ENCODE measurements around the gene TBATA.

The TBATA gene

DNA sequence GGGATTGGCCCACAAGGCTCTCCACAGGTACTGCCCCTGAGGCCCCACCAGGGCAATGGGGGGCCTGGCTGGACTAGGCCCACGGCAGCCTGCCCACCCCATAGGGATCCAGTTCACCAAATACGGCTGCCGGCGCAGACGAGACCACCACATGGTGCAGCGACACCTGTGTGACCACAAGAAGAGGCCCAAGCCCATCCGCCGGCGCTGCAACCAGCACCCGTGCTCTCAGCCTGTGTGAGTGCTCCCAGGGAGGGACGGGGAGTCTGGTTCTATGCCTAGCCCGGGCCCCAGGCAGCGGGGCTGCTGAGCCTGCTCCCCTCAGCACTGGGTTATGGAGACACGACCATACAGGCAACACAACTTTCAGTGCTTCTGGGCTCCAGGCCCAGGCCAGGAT lies 33.2 kb downstream of the TBATA start:
- Histone ChIP-seq H3K27me3 (replicated peaks; ENCODE audit: control insufficient read depth, insufficient read depth, low read length) (no peaks in the 10 kb centered on the region; the same call in none of the 2 replicates), H3K4me3 (replicated peaks; ENCODE audit: low read depth, low read length) (no peak overlapping the region), H3K36me3 (ENCODE audit: control insufficient read depth, insufficient read depth, low read length) (no peaks in the 10 kb centered on the region)
- TF ChIP-seq, protein P1, sequence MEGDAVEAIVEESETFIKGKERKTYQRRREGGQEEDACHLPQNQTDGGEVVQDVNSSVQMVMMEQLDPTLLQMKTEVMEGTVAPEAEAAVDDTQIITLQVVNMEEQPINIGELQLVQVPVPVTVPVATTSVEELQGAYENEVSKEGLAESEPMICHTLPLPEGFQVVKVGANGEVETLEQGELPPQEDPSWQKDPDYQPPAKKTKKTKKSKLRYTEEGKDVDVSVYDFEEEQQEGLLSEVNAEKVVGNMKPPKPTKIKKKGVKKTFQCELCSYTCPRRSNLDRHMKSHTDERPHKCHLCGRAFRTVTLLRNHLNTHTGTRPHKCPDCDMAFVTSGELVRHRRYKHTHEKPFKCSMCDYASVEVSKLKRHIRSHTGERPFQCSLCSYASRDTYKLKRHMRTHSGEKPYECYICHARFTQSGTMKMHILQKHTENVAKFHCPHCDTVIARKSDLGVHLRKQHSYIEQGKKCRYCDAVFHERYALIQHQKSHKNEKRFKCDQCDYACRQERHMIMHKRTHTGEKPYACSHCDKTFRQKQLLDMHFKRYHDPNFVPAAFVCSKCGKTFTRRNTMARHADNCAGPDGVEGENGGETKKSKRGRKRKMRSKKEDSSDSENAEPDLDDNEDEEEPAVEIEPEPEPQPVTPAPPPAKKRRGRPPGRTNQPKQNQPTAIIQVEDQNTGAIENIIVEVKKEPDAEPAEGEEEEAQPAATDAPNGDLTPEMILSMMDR (IDR thresholded peaks at IDR 0.05; ENCODE audit: insufficient read depth, low read length, poor library complexity, severe bottlenecking): no peak
- DNase-seq (ENCODE audit: extremely low read depth, insufficient read length): no peak

DNA sequence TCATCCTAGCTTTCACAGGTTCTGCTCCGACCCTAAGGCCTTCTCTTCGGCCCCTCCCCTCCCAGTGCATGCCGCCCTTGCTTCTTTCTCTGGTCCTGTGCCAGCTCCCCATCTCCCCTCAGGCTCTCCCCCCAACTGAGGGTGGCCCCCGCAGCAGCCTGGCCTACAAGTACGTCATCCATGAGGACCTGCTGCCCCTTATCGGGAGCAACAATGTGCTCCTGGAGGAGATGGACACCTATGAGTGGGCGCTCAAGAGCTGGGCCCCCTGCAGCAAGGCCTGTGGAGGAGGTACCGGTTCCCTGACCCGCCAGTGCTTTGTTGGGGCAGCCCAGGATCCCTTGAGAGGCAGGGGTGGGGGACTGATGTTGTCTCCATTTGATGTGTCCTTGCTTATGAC lies 33.8 kb downstream of the TBATA start:
- TF ChIP-seq, protein P1 (IDR thresholded peaks at IDR 0.05; ENCODE audit: insufficient read depth, low read length, poor library complexity, severe bottlenecking): no peak
- no peak for DNase-seq (ENCODE audit: extremely low read depth, insufficient read length)
- H3K27me3 ChIP-seq (replicated peaks; ENCODE audit: control insufficient read depth, insufficient read depth, low read length): no peaks in the 10 kb centered on the region; the same call in none of the 2 replicates
- H3K4me3 ChIP-seq (replicated peaks; ENCODE audit: low read depth, low read length): no peak overlapping the region
- no peaks in the 10 kb centered on the region for H3K36me3 ChIP-seq (ENCODE audit: control insufficient read depth, insufficient read depth, low read length)

DNA sequence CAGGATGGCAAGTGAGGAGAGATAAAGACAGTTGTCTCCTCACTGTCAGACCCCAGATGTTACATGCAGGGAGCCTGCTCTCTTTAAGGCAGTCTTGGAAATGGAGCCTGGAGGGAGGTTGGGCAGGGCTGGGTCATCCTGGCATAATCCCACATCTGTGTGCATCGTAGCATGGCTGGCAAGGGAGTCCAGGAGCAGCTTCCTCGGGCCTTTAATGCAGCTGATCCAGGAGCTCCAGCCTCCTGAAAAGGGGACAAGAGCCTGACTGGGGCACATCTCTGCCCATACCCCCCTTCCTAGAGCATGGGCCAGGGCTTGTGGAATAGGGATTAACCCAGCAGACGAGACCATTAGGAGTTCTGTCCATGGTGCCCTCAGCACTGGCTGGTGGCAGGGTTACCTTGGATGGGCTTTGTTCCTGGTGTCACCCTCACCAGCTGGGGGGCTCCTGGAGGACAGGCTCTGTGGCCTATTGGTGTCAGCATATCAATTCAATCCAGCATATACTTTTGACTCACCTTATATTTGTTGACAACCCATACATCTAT lies 34.9 kb downstream of the TBATA start:
- H3K4me3 ChIP-seq (replicated peaks; ENCODE audit: low read depth, low read length): no peak overlapping the region
- TF ChIP-seq, protein P1 (IDR thresholded peaks at IDR 0.05; ENCODE audit: insufficient read depth, low read length, poor library complexity, severe bottlenecking): no peak
- H3K36me3 ChIP-seq (ENCODE audit: control insufficient read depth, insufficient read depth, low read length): no peaks in the 10 kb centered on the region
- H3K27me3 ChIP-seq (replicated peaks; ENCODE audit: control insufficient read depth, insufficient read depth, low read length): no peaks in the 10 kb centered on the region; the same call in none of the 2 replicates
- DNase-seq (ENCODE audit: extremely low read depth, insufficient read length): no peak

DNA sequence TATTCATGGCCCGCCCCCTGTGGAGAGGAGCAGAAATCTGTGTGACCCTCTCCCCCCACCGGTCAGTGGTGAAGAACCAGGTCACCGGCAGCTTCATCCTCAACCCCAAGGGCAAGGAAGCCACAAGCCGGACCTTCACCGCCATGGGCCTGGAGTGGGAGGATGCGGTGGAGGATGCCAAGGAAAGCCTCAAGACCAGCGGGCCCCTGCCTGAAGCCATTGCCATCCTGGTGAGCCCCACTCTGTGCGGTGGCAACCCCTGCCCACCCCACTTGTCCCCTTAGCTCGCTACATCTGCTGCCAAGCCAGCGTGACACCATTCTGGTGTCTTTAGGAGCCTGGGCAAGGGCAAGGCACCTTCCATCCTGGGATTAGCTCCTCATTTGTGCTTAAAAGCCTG lies 35.4 kb downstream of the TBATA start:
- H3K27me3 ChIP-seq (replicated peaks; ENCODE audit: control insufficient read depth, insufficient read depth, low read length): no peaks in the 10 kb centered on the region; the same call in none of the 2 replicates
- TF ChIP-seq, protein P1 (IDR thresholded peaks at IDR 0.05; ENCODE audit: insufficient read depth, low read length, poor library complexity, severe bottlenecking): no peak
- DNase-seq (ENCODE audit: extremely low read depth, insufficient read length): no peak
- H3K4me3 ChIP-seq (replicated peaks; ENCODE audit: low read depth, low read length): no peak overlapping the region
- H3K36me3 ChIP-seq (ENCODE audit: control insufficient read depth, insufficient read depth, low read length): no peaks in the 10 kb centered on the region

DNA sequence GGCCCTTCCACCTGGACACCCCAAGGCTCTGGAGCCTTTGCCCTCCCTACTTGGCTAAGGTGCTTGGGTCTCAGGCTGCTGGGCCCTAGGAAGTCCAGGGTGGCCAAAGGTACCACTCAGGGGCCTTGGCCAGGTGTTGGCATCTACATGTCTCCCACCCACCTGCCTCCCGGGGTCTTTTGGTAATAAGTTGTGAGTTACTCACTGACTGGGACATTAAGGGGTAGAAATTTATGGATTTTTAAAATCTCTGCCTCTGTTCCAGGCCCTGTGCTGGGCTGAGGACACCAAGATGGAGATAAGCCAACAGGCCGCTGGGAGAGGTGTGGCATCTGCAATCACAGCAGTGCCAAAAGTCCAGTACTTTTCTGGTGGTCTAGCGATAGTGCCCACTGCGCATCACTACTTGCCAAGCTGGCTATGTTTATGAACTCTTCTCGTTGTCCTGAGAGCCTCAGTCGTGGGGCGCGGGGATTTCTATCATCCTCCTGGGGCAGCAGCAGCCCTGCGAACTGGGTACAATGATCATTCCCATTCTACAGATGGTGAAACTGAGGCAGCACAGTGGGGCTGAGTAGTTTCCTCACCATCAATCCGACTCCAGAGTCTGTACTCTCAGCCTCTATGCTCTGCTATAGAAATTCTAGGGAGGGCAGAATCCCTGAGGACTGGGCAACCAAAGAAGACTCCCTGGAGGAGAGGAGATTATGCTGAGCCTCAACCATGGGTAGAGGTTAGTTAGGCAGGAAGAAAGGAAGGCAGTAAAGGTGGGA lies 36.2 kb downstream of the TBATA start:
- no peak for DNase-seq (ENCODE audit: extremely low read depth, insufficient read length)
- Histone ChIP-seq H3K36me3 (ENCODE audit: control insufficient read depth, insufficient read depth, low read length) (no peaks in the 10 kb centered on the region), H3K27me3 (replicated peaks; ENCODE audit: control insufficient read depth, insufficient read depth, low read length) (no peaks in the 10 kb centered on the region; the same call in 1 of the 2 replicates), H3K4me3 (replicated peaks; ENCODE audit: low read depth, low read length) (no peak overlapping the region)
- TF ChIP-seq, protein P1 (IDR thresholded peaks at IDR 0.05; ENCODE audit: insufficient read depth, low read length, poor library complexity, severe bottlenecking): no peak

Measured in GM06990 (cell line).